Common myeloid progenitor, CD34-positive (primary cell): ENCODE measurements around the gene ZCCHC14.
A peak's percentile ranks its signal among the peaks of the same experiment; 100 is the strongest.

Source experiments
- CTCF ChIA-PET: fragments of 350-600 bp; sonication (Branson Sonifier 250); formaldehyde crosslinking; loops from one replicate; lab custom pipeline; 2021; ENCODE audit warnings: antibody characterized with exemption; lab: Charles Lee
- POLR2A ChIA-PET: fragments of 350-600 bp; sonication (Branson Sonifier 250); formaldehyde crosslinking; loops from one replicate; lab custom pipeline; 2021; ENCODE audit warnings: antibody characterized with exemption; lab: Charles Lee
- DNase-seq, 3 donors: peaks; one replicate each; pipeline versions ENCODE4 v3.0.0 to v3.0.0-alpha.2; 2013
- H3K27ac ChIP-seq, 2 experiments: 1 replicate in 1 of 2; 2 replicates in 1 of 2; pipeline ENCODE4 v1.7.0; 2013; ENCODE audit warnings: inconsistent platforms in 2 of 2, low read length in 2 of 2, mild to moderate bottlenecking in 2 of 2, low read depth in 1 of 2, moderate library complexity in 1 of 2; ENCODE audit not compliant: severe bottlenecking in 2 of 2, insufficient read depth in 1 of 2, poor library complexity in 1 of 2
- H3K27me3 ChIP-seq, 5 experiments: replicated peaks in 2 of 5; 1 replicate in 3 of 5; 2 replicates in 2 of 5; pipeline versions ENCODE4 v1.6.1 to v1.7.0; 2013; ENCODE audit warnings: low read length in 4 of 5, mild to moderate bottlenecking in 2 of 5, moderate library complexity in 2 of 5, inconsistent platforms in 1 of 5; ENCODE audit not compliant: insufficient read depth in 5 of 5, control insufficient read depth in 4 of 5
- H3K36me3 ChIP-seq, 4 experiments: 1 replicate in 2 of 4; 2 replicates in 2 of 4; pipeline versions ENCODE4 v1.6.1 to v1.7.0; 2013; ENCODE audit warnings: low read length in 3 of 4, control low read depth in 1 of 4, mild to moderate bottlenecking in 1 of 4; ENCODE audit not compliant: control insufficient read depth in 4 of 4, insufficient read depth in 4 of 4
- H3K4me1 ChIP-seq, 4 experiments: 1 replicate in 3 of 4; 2 replicates in 1 of 4; pipeline versions ENCODE4 v1.6.1 to v1.7.1; 2013; ENCODE audit warnings: low read length in 3 of 4, mild to moderate bottlenecking in 3 of 4, control low read depth in 1 of 4, inconsistent platforms in 1 of 4, moderate library complexity in 1 of 4; ENCODE audit not compliant: control insufficient read depth in 4 of 4, insufficient read depth in 4 of 4; ENCODE audit errors: control extremely low read depth in 1 of 4
- H3K4me3 ChIP-seq, 7 experiments: 1 replicate in 4 of 7; 2 replicates in 3 of 7; pipeline versions ENCODE4 v1.5.1 to v1.7.0; 2013; ENCODE audit warnings: mild to moderate bottlenecking in 7 of 7, low read length in 6 of 7, moderate library complexity in 6 of 7, inconsistent platforms in 2 of 7, low read depth in 2 of 7, control low read depth in 1 of 7; ENCODE audit not compliant: insufficient read depth in 4 of 7, control insufficient read depth in 1 of 7; ENCODE audit errors: extremely low read depth in 1 of 7
- H3K9me3 ChIP-seq, 5 experiments: 1 replicate in 4 of 5; 2 replicates in 1 of 5; pipeline versions ENCODE4 v1.6.1 to v1.7.1; 2013; ENCODE audit warnings: low read length in 4 of 5, mild to moderate bottlenecking in 2 of 5, inconsistent platforms in 1 of 5, low read depth in 1 of 5, moderate library complexity in 1 of 5; ENCODE audit not compliant: control insufficient read depth in 4 of 5, insufficient read depth in 2 of 5; ENCODE audit errors: control extremely low read depth in 1 of 5
- WGBS: methylation state at CpG from one replicate; pipeline ENCODE4 v1.1.5; 2013; ENCODE audit not compliant: insufficient coverage; 5-methylcytosine and 5-hydroxymethylcytosine counted together

The ZCCHC14 gene

DNA sequence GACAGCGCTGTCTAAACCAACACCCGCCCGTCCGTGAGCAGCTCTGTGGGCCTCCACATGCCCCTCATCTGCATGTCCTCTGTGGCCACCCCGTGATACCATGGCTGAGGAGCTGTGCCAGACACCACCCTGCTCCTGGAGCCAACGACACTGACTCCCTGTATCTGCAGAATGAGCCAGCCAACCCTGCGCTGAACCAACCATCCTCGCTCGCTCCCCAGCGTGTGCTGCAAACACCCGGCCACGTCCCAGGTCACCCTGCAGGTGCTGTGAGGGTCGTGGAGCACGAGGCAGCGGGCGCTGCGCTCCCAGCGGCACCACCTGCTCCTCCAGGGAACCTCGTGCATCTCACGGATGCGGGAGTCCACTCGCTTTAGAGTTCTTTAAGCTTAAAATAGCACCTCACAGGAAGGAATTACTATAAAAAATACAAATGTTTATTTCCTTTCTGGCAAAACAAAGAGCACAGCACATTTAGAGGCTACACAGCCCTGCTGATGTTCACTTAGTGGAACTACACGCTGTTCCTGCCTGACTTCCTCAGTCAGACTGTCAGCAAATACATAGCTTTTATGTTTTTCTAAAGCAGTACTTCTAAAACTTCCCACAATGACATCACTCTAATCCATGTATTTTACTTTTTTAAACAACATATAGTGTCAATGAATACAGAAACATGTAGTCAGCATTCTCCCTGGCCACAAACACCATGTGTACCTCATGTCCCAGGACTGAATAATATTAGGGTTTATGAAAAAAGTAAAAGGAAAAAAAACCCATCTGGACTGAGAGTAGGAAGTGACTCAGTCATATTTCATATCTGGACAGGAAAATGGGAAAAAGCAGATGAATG is 57.2 kb downstream of the ZCCHC14 start:
- H3K27me3 ChIP-seq = no peaks in the 10 kb centered on the region
- DNase-seq = peak in 2 of 3 donors; percentile 33 to 48
- peaks cover 0 to 13% (median 11%) of the 10 kb centered on the region in 4 experiments for H3K36me3 ChIP-seq
- H3K9me3 ChIP-seq = no peaks in the 10 kb centered on the region
- WGBS = 26% methylated on average over 21 of the region's 23 CpGs
- ChIA-PET POLR2A (no interaction called here), CTCF (interaction anchor here (0.7 to 1.7 kb wide), 6 partner anchors 9 to 201 kb away, joined by 3 to 4 read pairs (median 4); no protein-coding TSS in a partner anchor)
- H3K4me3 ChIP-seq = peak overlapping the region in 4 of 7 experiments; percentile 15 to 64 (median 44)
- H3K27ac ChIP-seq = no peak overlapping the region
- peaks cover 0 to 20% (median 17%) of the 10 kb centered on the region in 4 experiments for H3K4me1 ChIP-seq

- ChIA-PET CTCF (interaction anchor here (1.2 to 1.3 kb wide), 2 partner anchors 10 to 11 kb away, joined by 3 to 4 read pairs; no protein-coding TSS in a partner anchor), POLR2A (no interaction called here)
- peaks cover 2 to 16% (median 13%) of the 10 kb centered on the region in 4 experiments for H3K36me3 ChIP-seq
- H3K27ac ChIP-seq = no peak overlapping the region
- H3K4me1 ChIP-seq = peaks cover 0 to 23% (median 18%) of the 10 kb centered on the region in 4 experiments
- H3K27me3 ChIP-seq = no peaks in the 10 kb centered on the region
- WGBS = 97% methylated on average over 20 of the region's 22 CpGs
- no peak for DNase-seq
- no peaks in the 10 kb centered on the region for H3K9me3 ChIP-seq
- H3K4me3 ChIP-seq = no peak overlapping the region
Observed at GRCh38 chr16:87434146-87434667, 58.6 kb downstream of the ZCCHC14 start.

DNA sequence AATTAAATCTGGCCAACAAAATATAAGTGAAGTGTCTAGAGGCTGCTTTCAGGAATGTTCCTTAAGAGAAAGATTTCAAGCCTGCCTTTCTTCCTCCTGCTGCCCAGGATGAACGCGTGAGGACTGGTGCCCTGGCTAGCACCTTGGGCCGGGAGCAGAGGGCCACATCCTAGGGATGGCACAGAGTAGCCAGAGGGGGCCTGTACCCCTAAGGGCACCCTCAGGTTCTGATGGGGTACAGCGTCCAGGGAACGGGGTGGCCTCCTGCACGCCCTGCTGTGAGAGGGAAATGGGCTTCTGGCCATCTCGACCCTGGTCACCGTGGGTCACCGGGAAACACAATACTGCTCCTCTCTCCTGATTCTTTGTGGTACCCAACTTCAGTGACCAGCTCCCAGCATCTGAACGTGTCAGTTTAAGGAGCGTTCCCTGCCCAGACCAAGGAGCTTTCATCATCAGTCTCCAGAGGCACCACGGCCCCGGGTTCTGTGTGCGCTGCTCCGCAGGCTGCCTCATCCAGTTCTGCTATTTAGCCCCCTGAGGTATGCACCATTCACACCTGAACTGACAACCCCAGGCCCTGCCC is 60.4 kb downstream of the ZCCHC14 start:
- over 99% methylated on average over 11 of the region's 15 CpGs for WGBS
- ChIA-PET POLR2A (no interaction called here), CTCF (interaction anchor here (1.0 to 1.4 kb wide), 2 partner anchors 17 to 21 kb away, joined by 3 to 4 read pairs; no protein-coding TSS in a partner anchor)
- Histone ChIP-seq H3K27me3 (no peaks in the 10 kb centered on the region), H3K4me3 (no peak overlapping the region), H3K36me3 (peaks cover 7 to 16% (median 12%) of the 10 kb centered on the region in 4 experiments), H3K9me3 (no peaks in the 10 kb centered on the region), H3K27ac (no peak overlapping the region), H3K4me1 (peaks cover 4 to 30% (median 24%) of the 10 kb centered on the region in 4 experiments)
- DNase-seq = no peak

DNA sequence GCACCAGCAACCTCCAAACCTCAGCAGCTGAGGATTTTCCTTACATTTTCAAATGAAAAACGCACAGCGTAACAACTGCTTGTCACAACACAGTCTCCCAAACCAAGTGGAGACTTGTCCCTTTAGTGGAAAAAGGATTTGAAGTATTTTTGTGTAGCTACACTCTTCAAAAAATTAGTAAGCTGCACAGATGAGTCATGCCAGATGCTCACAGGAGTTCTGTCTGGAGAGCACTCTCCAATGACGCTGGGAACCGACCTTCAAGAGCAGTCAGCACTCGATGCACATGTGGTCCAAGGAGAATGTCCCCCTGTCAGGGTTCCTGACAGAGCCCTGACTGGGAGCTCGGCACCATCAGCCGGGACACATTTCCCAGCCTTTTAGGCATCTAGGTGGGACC is 60.9 kb downstream of the ZCCHC14 start:
- POLR2A ChIA-PET = no interaction called here
- CTCF ChIA-PET = interaction anchor here (1.0 kb wide), 1 partner anchor 22 kb away, joined by 3 read pairs; no protein-coding TSS in a partner anchor
- no peaks in the 10 kb centered on the region for H3K27me3 ChIP-seq
- no peak for DNase-seq
- WGBS = 100% methylated on average over 5 of the region's 7 CpGs
- H3K27ac ChIP-seq = no peak overlapping the region
- H3K4me1 ChIP-seq = peaks cover 4 to 30% (median 24%) of the 10 kb centered on the region in 4 experiments
- H3K4me3 ChIP-seq = no peak overlapping the region
- peaks cover 7 to 16% (median 12%) of the 10 kb centered on the region in 4 experiments for H3K36me3 ChIP-seq
- no peaks in the 10 kb centered on the region for H3K9me3 ChIP-seq

DNA sequence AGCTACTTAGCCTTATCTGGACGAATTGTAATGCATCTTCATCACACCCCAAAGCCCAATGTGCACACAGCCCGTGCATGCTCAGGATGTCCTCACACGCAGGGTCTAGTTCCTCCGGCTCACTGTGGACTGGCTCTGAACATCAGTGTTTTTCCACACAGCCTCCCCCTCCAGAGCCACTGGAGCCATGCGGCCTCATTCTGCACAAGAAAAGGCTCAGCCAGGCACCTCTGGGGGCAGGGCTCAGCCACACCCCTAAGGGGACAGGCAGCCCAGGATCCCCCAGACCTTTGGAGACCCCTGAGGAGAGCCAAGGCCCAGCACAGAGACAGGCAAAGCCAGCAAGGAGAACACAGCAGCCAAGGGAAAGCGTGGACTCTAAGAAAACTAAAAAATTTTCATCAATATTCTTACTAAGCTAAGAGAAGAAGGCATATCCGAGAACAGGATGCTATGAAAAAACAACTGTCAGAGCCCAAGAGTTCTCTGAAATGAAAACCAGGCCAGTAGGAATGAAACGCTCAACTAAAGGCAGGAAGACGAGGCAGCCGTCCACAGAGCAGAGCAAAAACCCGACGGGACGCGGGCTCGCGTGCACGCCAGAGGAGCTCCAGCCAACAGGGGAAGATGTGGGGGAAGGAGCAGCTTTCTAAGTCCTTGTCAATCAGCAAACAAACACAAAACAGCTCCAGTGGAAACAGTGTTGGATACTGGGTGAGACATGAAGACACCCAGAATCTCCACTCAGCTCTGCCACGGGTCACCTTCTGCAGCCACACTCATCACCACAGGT is 66.2 kb downstream of the ZCCHC14 start:
- CTCF ChIA-PET = interaction anchor here (3.0 kb wide), 1 partner anchor 9 kb away, joined by 18 read pairs; no protein-coding TSS in a partner anchor
- WGBS = 98% methylated on average over 10 of the region's 18 CpGs
- Histone ChIP-seq H3K4me1 (peaks cover 3 to 12% (median 7%) of the 10 kb centered on the region in 4 experiments), H3K9me3 (no peaks in the 10 kb centered on the region), H3K27me3 (no peaks in the 10 kb centered on the region), H3K27ac (no peak overlapping the region), H3K36me3 (peaks cover 7 to 33% (median 19%) of the 10 kb centered on the region in 4 experiments), H3K4me3 (no peak overlapping the region)
- POLR2A ChIA-PET = no interaction called here
- DNase-seq = no peak

- 95% methylated on average over 6 of the region's 12 CpGs for WGBS
- H3K9me3 ChIP-seq = no peaks in the 10 kb centered on the region
- DNase-seq = no peak
- ChIA-PET CTCF (interaction anchor here (3.0 kb wide), 1 partner anchor 9 kb away, joined by 18 read pairs; no protein-coding TSS in a partner anchor), POLR2A (no interaction called here)
- H3K27ac ChIP-seq = no peak overlapping the region
- peaks cover 3 to 12% (median 7%) of the 10 kb centered on the region in 4 experiments for H3K4me1 ChIP-seq
- no peak overlapping the region for H3K4me3 ChIP-seq
- no peaks in the 10 kb centered on the region for H3K27me3 ChIP-seq
- peaks cover 4 to 34% (median 21%) of the 10 kb centered on the region in 4 experiments for H3K36me3 ChIP-seq
Observed at GRCh38 chr16:87425941-87426340, 66.9 kb downstream of the ZCCHC14 start.
